Osteocyte (in vitro differentiated cells): ENCODE data around the gene SSTR3. TPM values are rescaled to one million over a fixed set of nuclear protein-coding genes. Genes with fewer than 3 reads are reported as not detected.

ENCODE experiments used
- DNase-seq: peaks from one replicate; pipeline ENCODE4 v3.0.0; 2021; ENCODE audit warnings: mixed read lengths; ENCODE audit not compliant: unreplicated experiment; ENCODE audit errors: extremely low spot score
- H3K27ac Mint-ChIP-seq: one replicate; pipeline ENCODE4 v1.8.0; 2021; ENCODE audit warnings: mild to moderate bottlenecking, mixed read lengths; ENCODE audit not compliant: unreplicated experiment
- H3K27me3 Mint-ChIP-seq: one replicate; pipeline ENCODE4 v1.8.0; 2021; ENCODE audit warnings: mixed read lengths; ENCODE audit not compliant: unreplicated experiment
- H3K36me3 Mint-ChIP-seq: one replicate; pipeline ENCODE4 v1.8.0; 2021; ENCODE audit warnings: mixed read lengths; ENCODE audit not compliant: unreplicated experiment
- H3K4me1 Mint-ChIP-seq: one replicate; pipeline ENCODE4 v1.8.0; 2021; ENCODE audit warnings: mixed read lengths; ENCODE audit not compliant: unreplicated experiment
- H3K4me3 Mint-ChIP-seq: one replicate; pipeline ENCODE4 v1.8.0; 2021; ENCODE audit warnings: mild to moderate bottlenecking, moderate library complexity, mixed read lengths; ENCODE audit not compliant: unreplicated experiment
- H3K9me3 Mint-ChIP-seq: one replicate; pipeline ENCODE4 v1.8.0; 2021; ENCODE audit warnings: mixed read lengths; ENCODE audit not compliant: unreplicated experiment
- total RNA-seq: library from RNA; stranded (reverse); gene quantifications from 2 replicates; pipeline ENCODE4 v1.2.1, GENCODE V29; 2021
- TF ChIP-seq, protein P1 (sequence below): fragments of 200-600 bp; sonication (generic); IDR thresholded peaks from 2 replicates; pipeline ENCODE4 v1.5.0; 2021; ENCODE audit warnings: antibody characterized with exemption, mild to moderate bottlenecking, moderate library complexity

Gene SSTR3
- total RNA-seq, 1 donor from 2014 or later: not detected

DNA sequence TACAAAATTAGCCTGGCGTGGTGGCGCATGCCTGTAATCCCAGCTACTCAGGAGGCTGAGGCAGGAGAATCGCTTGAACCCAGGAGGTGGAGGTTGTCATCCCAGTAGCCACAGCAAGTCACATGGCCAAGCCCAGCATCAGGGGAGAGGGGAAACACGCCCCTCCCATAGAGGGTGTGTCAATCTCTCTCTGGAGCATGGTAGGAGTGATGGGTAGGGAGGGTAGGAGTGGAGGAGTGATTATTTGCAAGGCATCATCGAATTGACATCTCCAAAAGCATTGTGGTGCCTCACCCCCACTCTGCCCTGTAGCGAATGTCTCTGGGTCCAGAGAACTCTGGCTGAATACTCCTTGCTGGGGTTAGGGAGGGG, 6.1 kb upstream of the SSTR3 start:
- no peaks in the 10 kb centered on the region for H3K4me1 Mint-ChIP-seq
- DNase-seq: no peak
- H3K4me3 Mint-ChIP-seq: no peak overlapping the region
- TF ChIP-seq, protein P1, sequence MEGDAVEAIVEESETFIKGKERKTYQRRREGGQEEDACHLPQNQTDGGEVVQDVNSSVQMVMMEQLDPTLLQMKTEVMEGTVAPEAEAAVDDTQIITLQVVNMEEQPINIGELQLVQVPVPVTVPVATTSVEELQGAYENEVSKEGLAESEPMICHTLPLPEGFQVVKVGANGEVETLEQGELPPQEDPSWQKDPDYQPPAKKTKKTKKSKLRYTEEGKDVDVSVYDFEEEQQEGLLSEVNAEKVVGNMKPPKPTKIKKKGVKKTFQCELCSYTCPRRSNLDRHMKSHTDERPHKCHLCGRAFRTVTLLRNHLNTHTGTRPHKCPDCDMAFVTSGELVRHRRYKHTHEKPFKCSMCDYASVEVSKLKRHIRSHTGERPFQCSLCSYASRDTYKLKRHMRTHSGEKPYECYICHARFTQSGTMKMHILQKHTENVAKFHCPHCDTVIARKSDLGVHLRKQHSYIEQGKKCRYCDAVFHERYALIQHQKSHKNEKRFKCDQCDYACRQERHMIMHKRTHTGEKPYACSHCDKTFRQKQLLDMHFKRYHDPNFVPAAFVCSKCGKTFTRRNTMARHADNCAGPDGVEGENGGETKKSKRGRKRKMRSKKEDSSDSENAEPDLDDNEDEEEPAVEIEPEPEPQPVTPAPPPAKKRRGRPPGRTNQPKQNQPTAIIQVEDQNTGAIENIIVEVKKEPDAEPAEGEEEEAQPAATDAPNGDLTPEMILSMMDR: no peak
- H3K27me3 Mint-ChIP-seq: peaks cover 57% of the 10 kb centered on the region
- H3K36me3 Mint-ChIP-seq: no peaks in the 10 kb centered on the region
- H3K9me3 Mint-ChIP-seq: no peaks in the 10 kb centered on the region
- no peak overlapping the region for H3K27ac Mint-ChIP-seq

DNA sequence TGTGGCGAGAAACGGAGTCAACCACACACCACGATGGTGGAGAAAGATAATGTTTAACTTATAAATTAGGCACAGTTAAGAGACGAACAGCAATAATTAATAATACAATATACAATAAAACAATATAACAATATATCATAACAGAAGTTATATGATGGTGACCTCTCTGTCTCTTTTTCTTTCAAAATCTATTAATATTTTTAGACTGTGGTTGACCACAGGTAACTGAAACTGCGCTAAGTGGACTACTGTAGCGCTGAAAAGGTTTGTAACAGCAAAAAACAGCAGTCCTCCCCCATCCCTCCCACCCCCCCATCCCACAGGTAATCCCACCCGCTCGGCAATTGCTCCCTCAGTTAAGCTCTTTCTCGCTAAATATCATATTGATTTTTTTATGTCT, 3.6 kb upstream of the SSTR3 start:
- TF ChIP-seq, protein P1: no peak
- H3K27ac Mint-ChIP-seq: no peak overlapping the region
- peaks cover 18% of the 10 kb centered on the region for H3K4me1 Mint-ChIP-seq
- DNase-seq: no peak
- no peak overlapping the region for H3K4me3 Mint-ChIP-seq
- peaks cover 52% of the 10 kb centered on the region for H3K27me3 Mint-ChIP-seq
- no peaks in the 10 kb centered on the region for H3K9me3 Mint-ChIP-seq
- no peaks in the 10 kb centered on the region for H3K36me3 Mint-ChIP-seq

DNA sequence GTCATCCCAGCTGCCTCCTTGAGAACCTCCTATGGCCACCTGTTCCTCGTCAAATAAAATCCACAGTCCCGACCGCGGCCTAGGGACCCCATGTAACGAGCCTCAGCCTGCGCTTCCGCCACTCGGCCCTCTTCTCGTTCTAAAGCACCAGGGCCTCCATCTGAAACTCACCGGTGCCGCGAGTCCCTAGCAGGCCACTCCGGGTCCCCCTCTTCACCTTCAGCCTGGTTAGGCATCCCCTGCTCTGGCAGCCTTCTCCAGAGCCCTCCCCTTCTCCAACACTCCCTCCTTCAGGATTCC, 2.4 kb upstream of the SSTR3 start:
- Mint-ChIP-seq H3K27me3 (peaks cover 48% of the 10 kb centered on the region), H3K36me3 (no peaks in the 10 kb centered on the region), H3K4me3 (no peak overlapping the region), H3K9me3 (no peaks in the 10 kb centered on the region), H3K27ac (no peak overlapping the region), H3K4me1 (peaks cover 18% of the 10 kb centered on the region)
- TF ChIP-seq, protein P1: no peak
- no peak for DNase-seq

DNA sequence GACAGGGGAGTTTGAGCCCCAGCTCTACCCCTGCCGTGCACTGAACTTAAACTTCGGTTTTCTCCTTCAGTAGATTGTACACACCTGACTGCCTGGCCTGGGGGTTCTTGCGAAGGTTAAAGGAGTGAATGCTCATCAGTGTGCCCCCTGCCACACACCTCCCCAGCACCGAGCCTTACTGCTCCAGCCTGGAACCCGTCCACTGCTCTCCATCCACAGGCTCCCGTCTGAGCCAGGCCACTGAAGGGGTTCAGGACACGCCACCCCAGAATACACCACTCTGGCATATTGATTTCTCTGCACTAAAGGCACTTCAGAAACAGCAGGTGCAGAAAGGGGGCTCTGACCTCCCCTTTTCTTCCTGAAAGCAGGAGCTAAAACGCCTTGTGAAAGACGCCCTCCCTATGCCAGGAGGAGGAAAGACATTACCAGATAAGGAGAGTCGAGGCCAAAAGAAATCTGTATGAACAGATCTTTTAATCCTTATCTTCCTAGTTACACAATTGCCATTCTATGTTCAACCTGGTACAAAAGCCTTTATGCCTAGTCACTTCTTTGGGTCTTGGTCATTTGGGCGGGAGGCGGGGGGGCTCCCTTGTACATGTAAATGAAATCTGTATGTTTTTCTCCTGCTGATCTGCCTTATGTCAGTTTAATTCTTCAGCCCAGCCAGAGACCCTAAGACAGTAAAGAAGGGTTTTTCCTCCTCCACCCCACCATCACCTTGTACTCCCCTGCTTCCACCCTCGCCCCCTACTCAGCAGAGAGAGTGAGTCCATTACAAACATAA, 1.9 kb upstream of the SSTR3 start:
- Mint-ChIP-seq H3K4me3 (no peak overlapping the region), H3K27ac (no peak overlapping the region), H3K9me3 (no peaks in the 10 kb centered on the region), H3K27me3 (peaks cover 43% of the 10 kb centered on the region), H3K4me1 (peaks cover 18% of the 10 kb centered on the region), H3K36me3 (no peaks in the 10 kb centered on the region)
- DNase-seq: no peak
- TF ChIP-seq, protein P1: no peak

DNA sequence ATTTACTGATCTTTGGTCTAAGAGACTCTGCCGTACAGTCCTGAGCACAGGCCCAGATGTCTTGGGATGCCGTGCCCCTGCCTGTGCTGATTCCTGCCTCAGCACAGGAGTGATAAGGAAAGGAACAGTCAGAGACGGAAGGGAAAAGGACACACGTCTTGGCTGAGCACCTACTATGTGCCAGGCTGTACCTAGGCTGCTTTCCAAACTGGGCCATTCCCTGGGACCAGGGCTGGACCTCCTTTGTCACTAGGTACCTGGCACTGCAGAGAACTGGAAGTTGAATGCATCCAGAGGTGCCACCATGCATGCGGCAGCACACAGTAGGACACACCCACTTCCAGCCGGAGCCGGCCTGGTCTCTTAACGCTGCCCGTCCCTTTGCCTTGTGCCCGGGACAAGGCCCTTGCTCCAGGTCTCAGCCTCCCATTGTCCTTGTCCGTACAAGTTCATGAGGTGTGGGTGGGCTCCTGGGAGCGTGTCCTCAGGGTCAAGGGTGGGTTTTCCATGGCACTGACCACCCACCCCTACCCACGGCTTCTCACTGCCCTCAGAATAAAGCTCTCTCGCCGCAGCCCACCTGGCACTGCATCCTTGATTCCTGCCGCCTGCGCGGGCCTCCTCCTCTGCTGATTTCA, 1.1 kb upstream of the SSTR3 start:
- Mint-ChIP-seq H3K27me3 (peaks cover 37% of the 10 kb centered on the region), H3K4me1 (peaks cover 18% of the 10 kb centered on the region), H3K36me3 (no peaks in the 10 kb centered on the region), H3K4me3 (no peak overlapping the region), H3K27ac (no peak overlapping the region), H3K9me3 (no peaks in the 10 kb centered on the region)
- DNase-seq: no peak
- TF ChIP-seq, protein P1: no peak
